ENCODE results near the gene SEZ6.

Gene SEZ6

DNA sequence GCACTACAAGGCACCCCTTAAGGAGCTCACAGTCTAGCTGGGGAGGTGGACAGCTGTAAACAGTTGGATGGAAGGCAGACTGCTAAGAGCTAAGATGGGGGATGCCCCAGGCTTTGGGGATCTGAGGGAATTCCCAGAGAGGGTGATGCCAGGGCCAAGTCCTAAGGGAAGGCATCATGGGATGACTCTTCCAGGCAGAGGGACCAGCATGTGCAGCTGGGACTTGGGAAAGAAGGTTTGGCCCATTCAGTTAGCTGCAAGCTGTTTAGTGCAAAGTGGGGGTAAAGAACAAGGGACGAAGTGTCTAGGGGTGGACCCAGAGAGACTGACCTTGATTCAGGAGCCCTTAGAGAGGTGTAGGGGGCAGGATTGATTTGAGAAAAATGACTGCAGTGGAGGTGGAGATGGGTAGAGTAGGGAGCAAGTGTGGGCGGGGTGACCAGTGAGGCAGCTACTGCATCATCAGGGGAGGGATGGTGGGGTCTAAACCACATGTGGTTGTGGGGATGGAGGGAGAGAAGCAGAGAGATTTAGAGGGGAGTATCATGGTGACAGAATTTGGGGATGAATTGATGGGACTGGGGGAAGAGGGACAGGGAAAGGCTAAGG is 27.4 kb downstream of the SEZ6 start:
- no peak for DNase-seq
- intact Hi-C loops (cut with DNase I), result no loop called here

- intact Hi-C loops (cut with DNase I), result no loop called here
- DNase-seq, result no peak
Observed at GRCh38 chr17:28977659-28978355, 28.0 kb downstream of the SEZ6 start.

DNA sequence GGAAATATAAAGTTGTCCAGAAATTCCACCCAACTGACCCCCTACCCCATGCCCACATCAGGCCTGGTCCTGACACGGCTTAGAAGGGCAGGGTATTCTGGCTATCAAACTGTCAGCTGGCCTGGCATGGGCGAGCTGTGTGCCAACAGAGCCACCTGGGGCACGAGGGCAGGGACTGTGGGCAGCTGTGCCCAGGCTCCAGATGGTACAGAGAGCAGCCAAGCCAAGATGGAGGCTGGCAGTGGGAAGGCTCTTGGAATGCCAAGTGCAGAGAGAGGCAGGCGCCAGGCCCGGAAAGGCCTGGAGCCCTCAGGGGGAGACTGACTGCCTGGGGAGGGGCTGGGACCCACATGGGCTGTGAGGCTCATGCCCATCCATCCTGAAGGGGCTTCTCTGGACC is 30.2 kb downstream of the SEZ6 start:
- intact Hi-C loops (cut with DNase I), result no loop called here
- DNase-seq, result peak in 3 of 10 donors; percentile 26 to 87 (median 79)

DNA sequence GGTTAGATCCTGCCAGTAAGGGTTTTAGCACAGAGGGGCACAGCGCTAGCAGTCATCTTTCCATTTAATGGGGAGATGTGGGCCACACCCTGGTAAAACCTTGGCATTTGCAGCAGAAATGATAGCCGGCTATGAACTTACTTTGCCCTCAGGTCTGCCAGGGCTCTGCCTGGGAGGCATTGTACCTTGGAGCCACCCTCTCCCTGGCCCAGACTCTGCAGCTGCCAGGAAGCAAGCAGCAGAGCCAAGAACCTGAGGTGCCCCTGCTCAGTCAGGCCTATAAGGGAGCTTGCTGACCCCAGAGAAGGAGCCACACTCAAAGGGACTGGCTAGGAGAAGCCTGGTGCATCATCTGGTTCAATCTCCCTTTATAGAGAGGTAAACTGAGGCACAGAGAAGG is 30.8 kb downstream of the SEZ6 start:
- DNase-seq, result no peak
- intact Hi-C loops (cut with DNase I), result no loop called here

DNA sequence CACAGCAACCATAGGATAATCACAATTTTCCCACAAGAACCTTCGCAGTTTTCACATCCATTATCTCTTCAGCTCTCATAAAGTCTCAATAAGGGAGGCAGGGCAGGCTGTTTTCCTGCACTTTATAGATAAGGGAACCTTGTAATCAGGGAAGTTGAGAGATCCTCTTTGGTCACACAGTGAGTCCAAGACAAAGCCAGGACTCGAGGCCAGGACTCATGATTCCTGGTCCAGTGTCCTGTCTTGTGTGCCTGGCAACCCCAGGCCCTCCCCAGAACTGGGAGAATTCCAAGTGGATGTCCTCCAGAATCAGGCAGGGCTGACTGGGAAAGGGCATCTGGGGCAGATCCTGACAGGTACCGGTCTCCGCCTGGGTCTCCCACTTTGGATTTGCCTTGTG is 31.4 kb downstream of the SEZ6 start:
- DNase-seq, result no peak
- intact Hi-C loops (cut with DNase I), result no loop called here

DNA sequence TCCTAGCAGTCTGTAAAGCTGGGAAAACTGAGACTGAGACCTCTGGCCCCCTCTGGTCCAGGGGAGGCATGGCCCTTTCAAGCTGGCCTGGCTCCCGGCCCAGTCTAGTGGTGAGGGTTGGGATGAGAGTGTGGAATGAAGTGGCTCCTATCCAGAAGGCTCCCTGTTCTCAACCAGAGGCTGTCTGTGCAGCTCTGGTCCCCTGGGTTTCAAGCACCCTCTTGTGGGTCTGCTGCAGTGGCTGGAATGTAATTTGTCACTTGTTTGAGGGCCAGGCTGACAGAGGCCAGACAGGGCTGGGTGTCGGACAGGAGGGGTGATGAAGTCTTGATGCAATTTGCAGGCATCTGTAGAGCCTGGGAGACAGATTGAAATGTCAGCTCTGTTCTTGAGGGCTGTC is 32.4 kb downstream of the SEZ6 start:
- intact Hi-C loops (cut with DNase I), result no loop called here
- peak in 3 of 10 donors; percentile 32 to 33 (median 33) for DNase-seq

DNA sequence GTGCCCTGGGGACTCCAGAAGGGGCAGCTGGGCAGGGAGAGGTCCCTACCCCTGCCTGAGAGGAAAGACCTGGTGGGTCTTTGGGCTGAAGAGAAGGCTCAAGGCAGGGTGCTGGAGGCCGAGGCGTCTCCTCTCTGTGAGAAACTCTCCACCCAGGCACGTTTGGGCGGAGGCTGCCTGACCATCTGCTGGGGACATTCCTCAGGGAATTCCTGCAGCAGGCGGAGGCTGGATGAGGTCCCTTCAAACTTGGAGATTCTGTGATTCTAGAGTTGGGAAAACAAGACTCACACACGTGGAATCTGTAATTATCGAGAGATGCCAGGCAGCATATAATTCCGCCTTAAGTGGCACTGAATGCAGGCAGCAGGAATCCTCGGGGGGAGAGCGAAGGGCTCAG is 33.4 kb downstream of the SEZ6 start:
- intact Hi-C loops (cut with DNase I), result no loop called here

GRCh38 chr17:28970879-28971278 is 35.0 kb downstream of the SEZ6 start:
- DNase-seq, result peak in 2 of 10 donors; percentile 39 to 51

More for the DNA sequence above, 33.4 kb downstream of the SEZ6 start:
- DNase-seq, result peak in 3 of 10 donors; percentile 30 to 89 (median 42)

DNA sequence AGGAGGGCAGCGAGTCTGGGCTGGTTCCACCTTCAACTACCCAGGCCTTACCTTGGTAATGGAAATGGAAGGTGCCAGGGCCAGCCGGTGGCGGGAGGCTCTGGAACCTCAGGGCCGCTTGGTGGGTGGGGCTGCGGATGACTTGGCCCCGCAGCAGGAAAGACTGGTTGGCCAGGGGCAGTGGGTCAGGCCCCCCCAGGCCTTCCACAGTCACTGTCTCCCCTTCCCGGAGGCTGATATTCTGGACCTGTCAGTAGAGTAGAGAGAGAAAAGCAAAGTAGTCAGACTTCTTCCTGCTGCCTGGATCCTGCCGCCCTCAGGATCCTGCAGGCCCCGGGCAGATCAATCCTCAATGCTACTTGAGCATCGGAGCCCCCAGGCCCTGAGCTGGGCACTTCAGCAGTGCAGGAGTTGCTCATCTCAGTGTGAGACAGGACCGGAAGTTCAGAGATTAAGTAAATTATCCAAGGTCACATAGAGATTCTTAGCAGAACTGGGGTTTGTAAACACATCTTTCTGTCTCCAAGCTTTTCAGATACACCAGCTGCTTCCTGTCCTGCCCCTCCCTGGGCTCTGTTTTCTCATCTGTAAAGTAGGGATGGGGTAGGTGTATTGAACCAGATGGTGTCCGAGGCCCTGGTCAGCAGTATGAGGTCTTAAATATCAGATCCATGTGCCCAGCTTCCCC is 36.0 kb downstream of the SEZ6 start:
- intact Hi-C loops (cut with DNase I), result loop anchor here (5.0 kb wide), 1 partner anchor 122 kb away; no protein-coding TSS in a partner anchor
- DNase-seq, result peak in 2 of 10 donors; percentile 54 to 73

More at GRCh38 chr17:28970879-28971278, 35.0 kb downstream of the SEZ6 start:
- intact Hi-C loops (cut with DNase I), result no loop called here

DNA sequence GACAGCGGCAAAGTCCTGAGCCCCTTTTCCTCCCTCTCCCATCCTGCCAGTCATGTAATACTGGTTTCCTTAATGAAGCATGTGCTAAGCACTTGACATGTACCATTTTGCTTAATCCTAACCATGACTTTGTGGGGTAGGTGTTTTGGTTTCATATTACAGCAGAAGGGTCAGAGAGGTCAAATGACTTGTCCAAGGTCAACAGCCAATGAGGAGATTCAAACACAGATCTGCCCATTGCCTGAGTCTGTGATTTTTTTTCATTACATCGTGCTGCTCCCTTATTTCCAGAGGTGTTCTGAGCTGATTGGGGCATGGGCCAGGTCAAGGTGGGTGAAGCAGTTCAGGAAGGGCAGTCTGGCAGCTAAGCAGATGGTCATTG is 36.9 kb downstream of the SEZ6 start:
- intact Hi-C loops (cut with DNase I), result loop anchor here (5.0 kb wide), 1 partner anchor 123 kb away; no protein-coding TSS in a partner anchor
- DNase-seq, result peak in 1 of 10 donors; percentile 7

GRCh38 chr17:28968231-28968913 is 37.5 kb downstream of the SEZ6 start:
- intact Hi-C loops (cut with DNase I), result loop anchor here (5.0 kb wide), 1 partner anchor 124 kb away; no protein-coding TSS in a partner anchor
- DNase-seq, result peak in 2 of 10 donors; percentile 62 to 74

DNA sequence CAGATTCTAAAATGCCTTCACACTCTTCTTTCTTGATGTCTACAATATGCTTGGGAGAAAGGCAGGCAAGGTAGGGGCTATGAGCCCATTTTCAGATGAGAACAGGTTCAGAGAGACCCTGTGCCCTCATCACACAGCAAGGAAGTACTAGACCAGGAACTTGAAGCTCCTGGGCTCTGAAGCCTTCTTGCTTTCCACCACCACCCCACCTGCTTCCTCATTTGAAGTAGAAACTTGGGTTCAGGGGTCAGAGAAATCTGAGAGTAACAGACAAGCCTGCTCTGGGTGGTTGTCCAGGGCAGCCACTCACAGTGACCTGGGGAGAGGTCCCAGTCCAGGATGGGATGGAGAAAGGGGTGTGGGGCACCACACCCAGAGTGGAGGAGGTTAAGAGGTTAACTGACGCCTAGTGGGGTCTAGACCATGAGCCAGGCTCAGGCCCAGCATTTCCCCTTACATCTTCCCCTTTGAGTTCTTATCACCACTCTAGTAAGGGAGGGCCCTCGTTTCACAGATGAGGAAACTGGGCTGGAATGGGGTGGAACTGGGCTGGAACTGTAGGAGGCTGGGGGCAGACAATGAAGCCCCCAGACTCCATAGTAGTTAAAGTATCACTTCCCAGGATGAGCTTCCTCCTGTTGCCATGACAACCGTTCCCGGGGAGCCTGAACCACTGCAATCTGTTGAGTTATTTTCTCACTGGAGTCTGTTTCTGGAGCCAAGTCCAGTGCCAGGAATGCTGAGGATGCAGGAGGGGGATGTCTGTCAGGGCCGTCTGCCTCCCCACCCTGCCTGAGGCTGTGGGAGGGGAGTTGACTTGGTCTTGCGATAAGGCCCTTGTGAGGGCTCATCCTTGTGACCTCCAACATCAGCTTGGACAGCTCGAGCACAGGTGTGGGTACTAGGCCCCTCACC is 38.4 kb downstream of the SEZ6 start:
- intact Hi-C loops (cut with DNase I), result loop anchor here (2.0 to 5.0 kb wide), 2 partner anchors 75 to 125 kb away; partner anchors contain the start of gene PIPOX
- DNase-seq, result peak in 3 of 10 donors; percentile 52 to 85 (median 69)

- DNase-seq, result peak in 2 of 10 donors; percentile 62 to 63
- intact Hi-C loops (cut with DNase I), result no loop called here
Observed at GRCh38 chr17:28963841-28964240, 42.0 kb downstream of the SEZ6 start.

DNA sequence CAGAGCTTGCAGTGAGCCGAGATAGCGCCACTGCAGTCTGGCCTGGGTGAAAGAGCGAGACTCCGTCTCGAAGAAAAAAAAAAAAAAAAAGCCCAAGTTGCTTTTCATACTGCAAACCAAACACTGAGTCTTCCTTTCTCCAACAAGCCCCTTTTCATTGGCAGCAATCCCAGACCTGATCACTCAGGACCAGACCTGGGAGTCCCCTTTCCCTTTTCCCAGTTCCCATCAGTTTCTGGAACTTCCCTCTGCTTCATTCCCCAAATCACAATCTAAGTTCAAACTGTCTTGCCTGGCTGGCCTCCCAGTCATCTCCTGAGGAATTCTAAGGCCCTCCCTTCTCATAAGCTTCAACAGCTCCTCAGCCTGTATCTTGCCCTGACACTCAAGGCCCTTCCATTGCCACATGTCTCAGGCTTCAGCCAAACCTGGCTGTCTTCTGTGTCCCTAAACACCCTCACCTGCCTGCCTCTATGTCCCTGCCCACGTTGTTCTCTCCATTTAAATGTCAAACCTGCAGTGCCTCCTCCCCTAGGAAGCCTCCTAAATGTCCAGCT is 42.7 kb downstream of the SEZ6 start:
- intact Hi-C loops (cut with DNase I), result no loop called here
- DNase-seq, result peak in 2 of 10 donors; percentile 13 to 16

DNA sequence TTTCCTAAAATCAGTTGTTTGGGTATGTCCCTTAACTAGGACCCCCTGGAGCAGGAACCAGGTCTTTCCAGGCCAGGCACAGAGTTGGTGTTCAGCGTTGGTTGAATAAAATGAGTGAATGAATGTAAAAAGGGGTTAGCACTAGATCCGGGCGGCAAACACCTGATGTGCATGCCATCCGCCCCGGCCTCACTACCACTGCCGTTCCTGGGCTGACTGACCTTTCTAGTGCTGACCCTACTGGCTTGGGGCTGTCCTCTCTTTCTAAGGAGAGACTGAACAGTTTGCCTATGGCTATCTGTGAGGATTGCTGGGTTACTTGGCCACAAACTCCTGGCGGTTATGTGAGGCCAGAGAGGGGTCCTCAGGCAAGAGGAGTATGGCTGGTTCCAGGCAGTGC is 44.4 kb downstream of the SEZ6 start:
- DNase-seq, result peak in 2 of 10 donors; percentile 10 to 55
- intact Hi-C loops (cut with DNase I), result no loop called here

DNA sequence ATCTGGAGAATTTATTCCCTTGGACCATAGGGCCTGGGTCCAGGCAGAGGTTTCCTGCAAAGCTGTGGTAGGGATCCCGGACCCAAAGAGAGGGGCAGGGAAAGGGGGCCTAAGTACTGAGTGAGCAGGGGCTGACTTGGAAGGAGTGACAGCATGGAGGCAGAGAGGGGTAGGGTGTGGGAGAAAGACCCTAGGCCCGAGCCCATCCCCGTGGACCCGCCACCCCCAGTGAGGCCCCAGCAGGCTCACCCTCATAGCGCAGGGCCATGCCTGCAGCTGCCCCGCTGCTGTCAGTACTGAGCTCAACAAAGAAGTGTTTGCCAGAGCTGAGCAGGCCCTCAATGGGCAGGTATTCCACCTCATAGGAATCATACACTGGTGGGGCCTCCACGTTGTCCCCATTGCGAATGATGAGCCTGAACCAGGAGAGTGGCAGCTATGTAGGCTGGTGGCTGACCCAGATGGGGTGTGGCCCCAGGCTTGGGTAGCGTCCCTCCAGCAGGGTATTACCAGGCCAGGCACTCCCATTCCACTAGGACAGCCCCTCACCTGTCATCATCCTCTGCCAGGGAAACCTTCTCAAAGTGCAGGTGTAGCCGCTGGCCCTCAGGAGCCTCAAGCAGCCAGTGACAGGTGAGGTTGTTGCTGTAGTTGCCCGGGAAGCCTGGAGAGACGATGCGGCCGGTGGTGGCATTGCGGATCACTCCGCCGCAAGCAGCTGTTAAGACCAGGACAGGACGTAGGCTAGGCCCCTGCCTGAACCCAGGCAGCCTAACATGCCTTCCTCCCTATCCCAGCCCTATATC is 45.4 kb downstream of the SEZ6 start:
- intact Hi-C loops (cut with DNase I), result no loop called here
- peak in 2 of 10 donors; percentile 60 to 64 for DNase-seq

GRCh38 chr17:28959471-28959871 is 46.4 kb downstream of the SEZ6 start:
- intact Hi-C loops (cut with DNase I), result no loop called here
- DNase-seq, result peak in 2 of 10 donors; percentile 52 to 70

- DNase-seq, result peak in 2 of 10 donors; percentile 62 to 69
- intact Hi-C loops (cut with DNase I), result no loop called here
Observed at GRCh38 chr17:28958820-28959455, 46.9 kb downstream of the SEZ6 start.
